ENCODE results near the gene NUP85.

NUP85 gene

GRCh38 chr17:75228305-75228704 lies 22.8 kb downstream of the NUP85 start:
- ATAC-seq = no peak
- TF ChIP-seq PATZ1 (CRISPR knock-in tag; IDR thresholded peaks at IDR 0.05; ENCODE audit: borderline replicate concordance) (no peak), TOX (CRISPR knock-in tag; IDR thresholded peaks at IDR 0.05; ENCODE audit: borderline replicate concordance) (no peak), ESRRG (CRISPR knock-in tag; IDR thresholded peaks at IDR 0.05) (no peak), TCF4 (CRISPR knock-in tag; IDR thresholded peaks at IDR 0.05; ENCODE audit: borderline replicate concordance) (no peak), GLIS3 (CRISPR knock-in tag; IDR thresholded peaks at IDR 0.05) (no peak), SNAI2 (CRISPR knock-in tag; IDR thresholded peaks at IDR 0.05) (no peak), ARNTL (CRISPR knock-in tag; IDR thresholded peaks at IDR 0.05; ENCODE audit: borderline replicate concordance, low read depth) (no peak), CSDC2 (CRISPR knock-in tag; IDR thresholded peaks at IDR 0.05) (no peak), TSHZ2 (CRISPR knock-in tag; IDR thresholded peaks at IDR 0.05) (no peak), BACH2 (CRISPR knock-in tag; IDR thresholded peaks at IDR 0.05; ENCODE audit: borderline replicate concordance) (no peak), ZNF565 (CRISPR knock-in tag; conservative IDR thresholded peaks at IDR 0.05; ENCODE audit: low read depth) (no peak), ISL1 (CRISPR knock-in tag; IDR thresholded peaks at IDR 0.05) (no peak), ZFP3 (CRISPR knock-in tag; IDR thresholded peaks at IDR 0.05) (no peak), ZNF8 (CRISPR knock-in tag; IDR thresholded peaks at IDR 0.05) (no peak), CREB5 (CRISPR knock-in tag; IDR thresholded peaks at IDR 0.05; ENCODE audit: low read depth) (no peak), OSR1 (CRISPR knock-in tag; IDR thresholded peaks at IDR 0.05) (no peak), ZC3H10 (CRISPR knock-in tag; IDR thresholded peaks at IDR 0.05) (no peak), ZNF70 (CRISPR knock-in tag; IDR thresholded peaks at IDR 0.05) (no peak), ZFP30 (CRISPR knock-in tag; IDR thresholded peaks at IDR 0.05) (no peak), POU6F1 (CRISPR knock-in tag; IDR thresholded peaks at IDR 0.05; ENCODE audit: borderline replicate concordance, low read depth) (no peak)

- no peak for ATAC-seq
- TF ChIP-seq ZNF70 (CRISPR knock-in tag; IDR thresholded peaks at IDR 0.05) = no peak
Observed at GRCh38 chr17:75228847-75229246, 23.4 kb downstream of the NUP85 start.

GRCh38 chr17:75231071-75231470 lies 25.6 kb downstream of the NUP85 start:
- no peak for TF ChIP-seq BACH2 (CRISPR knock-in tag; IDR thresholded peaks at IDR 0.05; ENCODE audit: borderline replicate concordance)
- TF ChIP-seq GLIS3 (CRISPR knock-in tag; IDR thresholded peaks at IDR 0.05) = no peak
- TF ChIP-seq RARB (CRISPR knock-in tag; IDR thresholded peaks at IDR 0.05) = no peak
- no peak for TF ChIP-seq ARNTL (CRISPR knock-in tag; IDR thresholded peaks at IDR 0.05; ENCODE audit: borderline replicate concordance, low read depth)
- TF ChIP-seq CSRNP3 (CRISPR knock-in tag; IDR thresholded peaks at IDR 0.05) = no peak
- TF ChIP-seq TOX (CRISPR knock-in tag; IDR thresholded peaks at IDR 0.05; ENCODE audit: borderline replicate concordance) = no peak
- TF ChIP-seq SNAI2 (CRISPR knock-in tag; IDR thresholded peaks at IDR 0.05) = no peak
- no peak for TF ChIP-seq TSHZ2 (CRISPR knock-in tag; IDR thresholded peaks at IDR 0.05)
- no peak for TF ChIP-seq ZNF8 (CRISPR knock-in tag; IDR thresholded peaks at IDR 0.05)
- no peak for TF ChIP-seq PPARA (CRISPR knock-in tag; IDR thresholded peaks at IDR 0.05; ENCODE audit: borderline replicate concordance)
- no peak for TF ChIP-seq OSR1 (CRISPR knock-in tag; IDR thresholded peaks at IDR 0.05)
- no peak for TF ChIP-seq ESRRG (CRISPR knock-in tag; IDR thresholded peaks at IDR 0.05)
- no peak for TF ChIP-seq ISL1 (CRISPR knock-in tag; IDR thresholded peaks at IDR 0.05)
- no peak for TF ChIP-seq ZFP30 (CRISPR knock-in tag; IDR thresholded peaks at IDR 0.05)
- TF ChIP-seq CSDC2 (CRISPR knock-in tag; IDR thresholded peaks at IDR 0.05) = no peak
- TF ChIP-seq TCF4 (CRISPR knock-in tag; IDR thresholded peaks at IDR 0.05; ENCODE audit: borderline replicate concordance) = no peak
- TF ChIP-seq ZFP3 (CRISPR knock-in tag; IDR thresholded peaks at IDR 0.05) = no peak
- no peak for TF ChIP-seq POU6F1 (CRISPR knock-in tag; IDR thresholded peaks at IDR 0.05; ENCODE audit: borderline replicate concordance, low read depth)
- no peak for TF ChIP-seq ZNF565 (CRISPR knock-in tag; conservative IDR thresholded peaks at IDR 0.05; ENCODE audit: low read depth)
- no peak for TF ChIP-seq ZC3H10 (CRISPR knock-in tag; IDR thresholded peaks at IDR 0.05)
- ATAC-seq = no peak
